Hepatocyte (in vitro differentiated cells): Measurements from ENCODE around the gene ACACB.

Experiments used
- CTCF ChIP-seq: fragments of 200-600 bp; sonication (generic); IDR thresholded peaks from 2 replicates; pipeline ENCODE4 v1.5.1; 2016; ENCODE audit warnings: antibody characterized with exemption, mild to moderate bottlenecking; ENCODE audit not compliant: poor library complexity
- EZH2 ChIP-seq: fragments of 200-600 bp; sonication (generic); IDR thresholded peaks from 2 replicates; pipeline ENCODE4 v1.6.1; 2016; ENCODE audit warnings: antibody characterized with exemption, mild to moderate bottlenecking, borderline replicate concordance

GRCh38 chr12:109214131-109214530 is 97.7 kb downstream of the ACACB start:
- TF ChIP-seq CTCF (no peak), EZH2 (no peak)
